HG02759 (cell line): ENCODE data around the gene ADAMTSL3.
"Not testable (repeated sequence)": the region's sequence is repeated elsewhere in the genome, so short reads cannot be mapped to it uniquely, and the experiment has no call there.

Experiments
- ATAC-seq: cut with Tn5 transposase; IDR thresholded peaks from one replicate; pipeline ENCODE4 v1.9.1; 2021; ENCODE audit warnings: mild to moderate bottlenecking, moderate library complexity; ENCODE audit not compliant: unreplicated experiment

The ADAMTSL3 gene

GRCh38 chr15:83960192-83960829 lies 306.4 kb downstream of the ADAMTSL3 start:
- no peak for ATAC-seq

DNA sequence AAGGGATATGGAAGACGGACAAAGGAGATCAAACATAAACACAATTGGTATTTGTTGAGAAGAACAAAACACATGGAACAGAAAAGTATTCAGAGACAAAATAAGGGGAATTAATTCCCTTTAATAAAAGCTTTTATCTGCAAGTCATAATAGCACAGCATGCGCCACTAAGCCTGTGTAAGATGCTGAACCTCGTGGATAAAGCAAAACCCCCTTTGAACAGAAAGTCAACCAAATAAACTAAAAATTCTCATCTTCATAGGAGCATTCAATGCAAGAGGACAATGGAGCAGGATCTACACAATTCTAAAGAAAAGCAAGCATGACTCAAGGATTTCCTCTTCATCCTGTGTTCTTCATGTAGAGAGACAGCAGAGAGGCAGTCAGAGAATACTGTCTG lies 307.4 kb downstream of the ADAMTSL3 start:
- ATAC-seq, result no peak

GRCh38 chr15:83964967-83965366 lies 311.0 kb downstream of the ADAMTSL3 start:
- ATAC-seq, result not testable (repeated sequence)

DNA sequence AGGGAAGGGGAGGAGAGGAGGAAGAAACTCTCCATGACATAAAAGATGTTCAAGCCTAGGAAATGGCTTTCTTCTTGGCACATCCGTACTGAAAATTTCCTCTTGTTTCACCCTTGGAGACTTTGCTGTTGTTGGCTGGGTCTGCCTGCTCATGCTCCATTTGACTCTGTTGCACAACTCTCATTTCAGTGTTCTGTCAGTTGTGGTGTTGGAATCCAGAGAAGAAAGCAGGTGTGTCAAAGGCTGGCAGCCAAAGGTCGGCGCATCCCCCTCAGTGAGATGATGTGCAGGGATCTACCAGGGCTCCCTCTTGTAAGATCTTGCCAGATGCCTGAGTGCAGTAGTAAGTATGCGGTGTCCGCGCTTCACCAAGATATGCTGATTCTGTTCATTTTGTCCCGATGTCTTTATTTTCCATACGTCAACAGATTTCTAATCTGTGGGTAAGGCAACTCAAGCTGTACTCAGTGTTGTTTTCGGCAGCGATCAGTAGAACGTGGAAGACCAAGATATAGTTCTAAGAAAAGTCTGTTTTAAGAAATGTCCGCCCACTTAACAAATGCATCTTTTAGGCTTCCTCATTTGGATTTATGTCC lies 316.5 kb downstream of the ADAMTSL3 start:
- no peak for ATAC-seq

DNA sequence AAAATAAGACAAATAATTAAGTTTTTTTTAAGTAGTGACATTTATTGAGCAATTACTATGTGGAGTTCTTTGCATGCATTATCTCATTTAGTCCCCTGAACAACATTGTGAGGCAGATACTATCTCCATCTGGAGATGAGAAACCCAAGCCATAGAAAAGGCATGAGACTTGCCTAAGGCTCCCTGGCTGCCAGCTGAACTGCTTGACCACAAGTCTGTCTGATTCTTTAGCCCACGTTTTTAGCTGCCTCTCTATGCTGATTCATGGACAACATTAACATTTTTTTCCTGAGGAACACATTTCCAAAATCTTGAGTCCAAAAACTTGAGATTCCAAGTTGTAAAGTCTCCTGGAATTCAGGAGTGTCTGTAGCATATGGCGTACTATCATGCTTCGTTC lies 318.1 kb downstream of the ADAMTSL3 start:
- no peak for ATAC-seq

GRCh38 chr15:83973816-83974215 lies 319.9 kb downstream of the ADAMTSL3 start:
- ATAC-seq, result no peak

DNA sequence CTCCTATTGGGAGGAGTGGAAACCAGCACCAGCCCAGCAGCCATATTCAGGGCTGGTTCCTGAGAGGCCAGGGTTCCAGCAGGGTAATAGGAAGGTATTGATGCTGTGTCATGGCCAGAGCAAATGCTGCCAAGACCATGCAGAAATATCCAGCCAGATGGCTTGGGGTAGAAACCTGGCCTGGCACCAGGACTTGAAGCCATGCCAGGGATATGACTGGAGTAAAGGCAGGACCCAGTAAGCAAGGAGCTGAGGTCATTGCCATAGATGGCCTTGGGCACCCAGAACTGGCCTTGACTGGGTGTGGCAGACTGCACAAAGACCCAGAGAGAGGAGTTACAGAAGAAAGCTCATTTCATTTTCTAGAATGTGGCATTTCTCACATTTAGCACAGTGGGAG lies 324.1 kb downstream of the ADAMTSL3 start:
- ATAC-seq, result no peak

DNA sequence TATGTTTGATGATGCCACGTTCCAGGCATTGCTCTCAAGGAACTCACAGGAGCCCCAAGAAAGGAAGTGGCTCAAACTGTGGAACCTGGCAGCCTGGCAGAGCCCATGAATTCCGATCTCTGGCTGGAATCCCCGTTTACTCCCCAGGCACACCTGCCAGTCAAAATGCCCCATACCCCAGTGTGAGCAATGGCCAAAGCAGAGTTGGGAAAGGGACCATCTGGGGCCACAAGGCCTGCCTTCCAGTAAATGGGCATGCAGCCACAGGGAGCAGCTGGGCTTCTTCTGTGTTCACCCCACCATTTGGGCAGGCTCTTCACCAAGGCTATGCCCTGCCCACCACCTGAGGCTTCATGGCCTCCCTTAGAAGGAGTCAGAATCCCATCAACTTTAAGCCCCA lies 324.7 kb downstream of the ADAMTSL3 start:
- ATAC-seq, result no peak

- ATAC-seq, result no peak
Observed at GRCh38 chr15:83980637-83981036, 326.7 kb downstream of the ADAMTSL3 start.

GRCh38 chr15:83982748-83983147 lies 328.8 kb downstream of the ADAMTSL3 start:
- ATAC-seq, result no peak

GRCh38 chr15:83983634-83984458 lies 329.9 kb downstream of the ADAMTSL3 start:
- peak; percentile 76 for ATAC-seq

DNA sequence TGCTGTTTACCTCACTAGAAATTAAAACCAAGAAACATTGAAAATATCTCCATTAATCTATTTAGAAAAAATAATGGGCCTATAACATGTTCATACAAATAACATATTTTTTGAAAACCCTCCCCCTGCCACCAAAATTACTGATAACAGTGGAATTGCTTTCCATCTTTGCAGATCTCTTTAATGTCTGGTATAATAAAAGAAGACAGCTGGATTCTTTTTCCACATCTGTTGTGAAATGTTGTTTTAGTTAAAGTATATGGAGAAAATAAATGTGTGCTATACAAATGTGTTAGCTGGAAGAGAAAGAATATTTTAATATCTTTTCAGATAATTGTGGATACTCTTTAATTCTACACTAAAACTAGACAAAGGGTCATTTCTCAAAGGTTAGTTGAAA lies 330.7 kb downstream of the ADAMTSL3 start:
- ATAC-seq, result no peak

DNA sequence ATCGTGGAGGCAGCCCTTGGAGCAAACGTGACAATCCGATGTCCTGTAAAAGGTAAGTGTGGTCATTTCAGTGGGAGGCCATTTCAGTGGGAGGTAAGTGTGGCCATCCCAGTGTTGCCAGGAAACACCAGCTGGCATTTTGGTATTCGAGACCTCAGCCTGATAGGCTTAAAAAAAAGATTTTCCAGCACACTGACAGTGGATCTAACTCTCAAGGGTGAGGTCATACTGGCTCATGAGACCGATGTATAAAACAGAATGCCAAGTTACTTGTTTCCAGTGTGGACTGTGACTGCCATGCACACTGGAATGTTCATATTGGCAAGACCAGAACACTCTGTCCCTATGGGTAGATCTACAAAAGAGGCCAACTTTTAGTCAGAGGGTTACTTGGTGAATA lies 337.2 kb downstream of the ADAMTSL3 start:
- ATAC-seq, result no peak

GRCh38 chr15:83992324-83993031 lies 338.6 kb downstream of the ADAMTSL3 start:
- peak; percentile 77 for ATAC-seq

DNA sequence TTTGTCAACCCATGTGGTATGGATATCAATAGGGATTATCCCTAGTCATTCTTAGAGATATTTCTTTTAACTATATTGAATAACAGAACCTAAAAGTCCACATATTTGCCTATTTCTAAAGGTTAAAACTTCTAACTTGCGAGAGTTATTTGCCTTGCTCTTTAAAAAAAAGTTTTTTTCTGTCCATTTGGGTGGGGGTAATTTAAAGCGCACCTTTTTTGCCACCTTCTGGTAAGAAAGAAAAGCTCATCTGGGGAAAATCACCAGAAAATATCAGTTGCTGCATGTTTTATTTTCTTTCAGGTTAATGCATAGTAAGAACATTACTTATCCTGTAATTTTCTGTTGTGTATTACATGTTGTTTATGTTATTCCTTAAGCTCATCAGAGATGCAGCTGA lies 339.7 kb downstream of the ADAMTSL3 start:
- no peak for ATAC-seq

DNA sequence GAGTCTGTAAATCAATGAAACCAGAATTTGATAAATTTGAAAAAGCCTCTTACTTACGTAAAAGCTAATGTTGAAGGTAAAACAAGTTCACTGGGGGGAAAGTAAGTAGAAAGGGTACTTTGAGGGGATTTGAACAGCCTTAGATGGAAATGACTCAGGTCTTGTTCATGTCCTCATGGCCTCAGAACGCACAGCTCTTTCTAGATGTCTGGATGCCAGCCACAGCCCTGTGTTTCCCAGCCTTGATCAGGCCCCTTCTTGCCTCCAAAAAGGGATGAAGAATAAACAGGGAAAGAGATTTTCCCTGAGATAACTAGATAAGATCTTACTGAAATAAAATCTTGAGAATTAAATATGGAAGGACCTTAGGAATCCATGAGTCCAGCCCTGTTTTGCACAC lies 344.6 kb downstream of the ADAMTSL3 start:
- ATAC-seq, result no peak

DNA sequence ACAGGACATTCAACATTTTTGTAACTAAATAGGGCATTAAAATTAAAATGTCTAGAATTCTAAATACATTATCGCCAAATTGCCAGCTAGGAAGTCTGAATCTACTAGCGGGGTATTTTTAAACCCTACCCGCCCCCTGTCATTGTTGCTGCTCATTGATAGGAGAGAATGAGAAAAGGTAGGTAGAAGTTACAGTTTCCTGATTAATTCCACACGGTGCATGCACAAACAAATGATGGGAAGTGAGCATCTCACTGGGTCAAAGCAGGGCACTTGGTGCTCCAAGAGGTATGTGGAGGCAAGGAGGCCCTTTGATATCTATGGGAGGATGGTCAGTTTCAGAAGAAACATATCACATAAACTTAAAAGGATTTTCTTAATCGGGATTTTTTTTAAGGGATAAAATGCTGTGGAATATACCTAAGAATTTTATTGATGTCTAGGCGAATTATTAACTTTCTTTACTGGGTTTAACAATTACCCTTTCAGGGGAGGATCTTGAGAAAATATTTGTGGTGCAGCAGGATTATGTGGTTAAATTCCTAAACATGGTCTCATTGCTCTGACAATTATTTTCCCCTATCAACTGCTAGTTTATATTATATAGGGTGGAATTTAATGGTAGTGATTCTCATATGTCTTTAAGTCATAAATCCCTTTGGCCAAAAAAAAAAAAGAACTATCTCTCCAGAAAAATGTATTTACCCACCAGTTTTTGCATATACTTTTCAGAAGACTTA lies 345.6 kb downstream of the ADAMTSL3 start:
- no peak for ATAC-seq

DNA sequence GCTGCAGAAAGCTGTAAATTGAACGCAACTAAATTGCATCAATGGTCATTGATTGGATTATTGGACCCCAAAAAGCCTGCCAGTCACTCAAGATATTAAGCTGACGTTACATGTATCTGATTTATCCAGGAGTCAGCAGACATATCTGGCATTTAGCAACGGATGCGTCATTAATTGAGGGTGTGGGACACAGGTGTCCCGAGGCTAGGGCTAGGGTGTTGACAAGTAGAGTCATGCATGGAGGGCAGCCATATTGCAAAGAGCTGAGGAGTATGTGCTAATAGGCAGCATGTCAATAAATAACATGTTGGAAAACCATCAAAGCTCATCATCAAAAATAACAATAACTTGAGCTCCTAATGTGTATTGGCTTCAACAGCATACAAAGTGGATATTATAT lies 347.1 kb downstream of the ADAMTSL3 start:
- ATAC-seq, result no peak

DNA sequence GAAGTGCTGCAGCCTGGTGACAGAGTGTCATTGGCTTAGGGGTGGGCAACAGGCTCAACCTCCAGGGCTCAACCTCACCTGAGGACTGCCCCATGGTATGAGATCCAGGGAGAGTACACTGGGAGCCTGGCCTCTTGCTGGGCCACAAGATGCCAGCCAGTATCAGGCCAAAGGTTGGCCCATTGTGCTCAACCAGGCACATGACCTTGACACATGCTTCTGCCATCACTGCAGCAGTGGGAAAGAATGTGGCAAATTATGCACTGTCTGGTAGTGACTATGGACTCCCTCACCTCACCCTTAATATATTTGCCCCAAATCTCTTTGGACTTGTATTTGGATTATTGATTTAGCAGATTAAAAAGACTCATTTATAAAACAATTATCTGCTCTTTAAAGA lies 347.7 kb downstream of the ADAMTSL3 start:
- ATAC-seq, result no peak

GRCh38 chr15:84003791-84004503 lies 350.0 kb downstream of the ADAMTSL3 start:
- ATAC-seq, result no peak
